Measurements from ENCODE around the gene SH3GL3. TPM values are rescaled to one million over a fixed set of nuclear protein-coding genes. Genes with fewer than 3 reads are reported as not detected.

SH3GL3 gene
- total RNA-seq, 1 experiment from 2014 or later = not detected

- DNase-seq (ENCODE audit: low read depth) = peak; percentile 31
Measured at GRCh38 chr15:83565553-83566159, 118.5 kb downstream of the SH3GL3 start.

GRCh38 chr15:83567318-83567717 lies 120.2 kb downstream of the SH3GL3 start:
- no peak for DNase-seq (ENCODE audit: low read depth)

DNA sequence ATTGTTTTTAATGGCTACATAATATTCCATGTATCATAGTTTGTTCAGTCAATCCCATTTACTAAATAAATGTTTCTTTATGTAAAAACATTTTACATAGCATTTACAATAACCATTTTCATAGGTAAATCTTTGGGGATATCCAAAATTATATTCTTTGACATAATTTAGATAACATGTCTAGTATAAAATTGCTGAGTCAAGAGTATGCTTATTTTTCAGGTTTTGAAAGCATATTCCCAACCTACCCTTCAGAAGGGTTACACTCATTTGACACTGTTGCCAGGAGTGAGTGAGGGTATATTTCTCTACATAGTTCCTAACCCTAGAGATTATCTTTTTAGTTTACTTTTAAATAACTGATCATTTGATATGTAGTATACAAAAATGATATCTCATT lies 122.2 kb downstream of the SH3GL3 start:
- no peak for DNase-seq (ENCODE audit: low read depth)

- DNase-seq (ENCODE audit: low read depth) = no peak
Measured at GRCh38 chr15:83570756-83571155, 123.6 kb downstream of the SH3GL3 start.

DNA sequence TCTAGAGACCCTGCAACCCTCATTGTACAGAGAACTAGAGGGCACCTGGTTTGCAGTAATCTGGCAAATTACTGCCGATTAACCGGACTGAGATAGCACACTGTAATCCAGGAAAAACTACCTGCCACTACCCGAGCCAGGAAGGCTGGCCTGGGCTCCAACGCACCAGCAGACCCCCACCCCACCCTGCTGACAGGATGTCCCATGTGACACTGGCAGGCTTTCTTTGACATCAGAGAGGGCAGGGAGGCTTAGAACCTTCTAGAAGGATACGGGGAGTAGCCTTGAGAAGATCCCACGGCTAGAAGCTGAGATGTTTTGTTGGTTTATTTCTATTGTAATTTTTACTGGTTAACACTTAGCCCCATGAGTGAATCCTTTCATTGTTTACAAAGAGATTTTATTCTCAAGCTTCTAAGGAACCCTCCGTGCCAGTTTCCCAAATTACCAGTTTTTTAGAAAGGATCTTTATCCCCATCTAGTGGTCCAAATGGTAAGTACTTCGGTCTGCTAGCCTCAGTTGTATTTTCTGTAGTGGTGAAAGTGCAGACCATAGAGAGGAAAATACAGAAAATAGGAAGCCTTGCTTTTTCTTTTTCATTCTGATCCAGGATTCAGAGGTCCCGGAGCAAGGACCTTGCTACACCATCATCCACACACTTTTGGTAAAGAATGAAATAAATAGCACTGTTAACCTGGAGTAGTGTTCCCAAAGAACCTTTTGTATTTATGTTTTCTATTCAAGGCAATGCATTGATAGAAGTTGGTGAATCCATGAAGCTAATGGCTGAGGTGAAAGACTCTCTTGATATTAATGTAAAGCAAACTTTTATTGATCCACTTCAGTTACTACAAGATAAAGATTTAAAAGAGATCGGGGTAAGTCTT lies 124.9 kb downstream of the SH3GL3 start:
- peak; percentile 21 for DNase-seq (ENCODE audit: low read depth)

DNA sequence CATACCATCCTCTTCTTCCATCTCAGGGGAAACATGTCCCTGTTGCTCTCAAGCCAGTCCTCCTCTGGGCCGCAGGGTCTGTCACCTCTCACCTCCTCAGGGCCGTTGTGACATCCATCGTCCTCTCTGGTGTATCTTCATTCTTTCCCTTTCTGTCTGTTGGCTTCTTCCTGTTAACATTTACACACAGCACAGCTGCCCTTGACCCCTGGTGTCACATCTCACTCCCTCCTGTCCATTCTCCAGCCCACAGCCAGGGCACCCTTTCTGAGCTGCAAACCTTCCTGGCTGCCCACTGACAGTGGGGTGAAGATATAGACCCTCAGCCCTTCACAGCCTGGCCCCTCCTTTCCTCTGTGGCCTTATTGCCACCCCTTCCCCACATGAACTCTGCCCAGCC lies 127.2 kb downstream of the SH3GL3 start:
- DNase-seq (ENCODE audit: low read depth) = no peak

DNA sequence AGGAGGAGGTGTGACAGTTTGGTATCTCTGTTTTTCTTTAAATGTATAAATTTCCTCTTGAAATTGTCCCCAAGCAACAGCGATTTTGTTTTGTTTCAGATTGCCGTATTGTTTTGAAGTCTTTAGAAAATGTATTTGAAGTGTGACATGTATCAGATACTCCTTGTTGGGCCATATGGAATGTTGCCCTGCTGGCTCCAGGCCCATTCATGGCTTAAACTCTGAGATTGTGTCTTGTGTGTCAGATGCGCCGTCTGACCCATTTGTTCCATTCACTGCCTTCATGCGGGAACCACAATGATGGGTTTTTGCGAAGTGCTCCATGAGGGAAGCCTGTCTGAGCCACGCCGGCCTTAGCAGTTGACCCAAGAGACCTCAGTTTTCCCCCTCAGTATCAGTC lies 131.6 kb downstream of the SH3GL3 start:
- no peak for DNase-seq (ENCODE audit: low read depth)

DNA sequence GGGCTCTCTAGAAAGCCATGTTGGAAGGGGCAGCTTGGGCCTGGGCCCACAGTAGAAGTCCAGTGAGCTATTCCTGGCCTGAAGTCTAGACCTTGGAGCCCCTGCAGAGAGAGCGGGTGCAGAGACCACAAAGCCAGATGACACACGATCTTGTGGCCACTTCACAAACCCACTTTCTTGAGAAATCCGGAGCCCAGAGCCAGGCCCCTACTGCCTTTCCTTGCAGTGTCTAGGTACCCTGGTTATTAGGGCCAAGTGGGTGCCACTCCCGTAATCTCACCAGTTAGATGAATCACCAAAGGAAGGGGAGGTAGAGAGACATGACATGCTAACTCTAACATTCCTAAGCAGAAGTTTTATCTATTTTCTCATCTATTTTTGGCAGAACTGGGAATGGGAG lies 134.2 kb downstream of the SH3GL3 start:
- no peak for DNase-seq (ENCODE audit: low read depth)

DNA sequence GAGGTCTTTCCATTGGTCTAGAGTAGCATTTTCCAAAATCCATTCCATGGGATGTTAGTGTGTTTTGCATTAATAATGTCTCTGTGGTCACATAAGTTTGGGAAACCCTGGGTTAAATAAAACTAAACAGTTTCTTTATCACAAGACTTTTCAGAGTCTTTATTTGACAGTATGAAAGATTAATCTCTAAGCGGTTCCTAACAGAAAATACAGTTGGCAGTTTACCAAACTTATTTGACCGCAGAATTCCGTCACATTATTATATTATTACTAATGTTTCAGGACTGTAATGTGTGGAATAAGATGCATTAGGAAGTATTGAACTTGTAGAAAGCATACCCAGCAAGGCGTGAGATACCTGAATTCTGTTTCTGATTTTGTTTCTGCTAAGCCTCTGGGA lies 135.2 kb downstream of the SH3GL3 start:
- no peak for DNase-seq (ENCODE audit: low read depth)

GRCh38 chr15:83585601-83586335 lies 138.6 kb downstream of the SH3GL3 start:
- DNase-seq (ENCODE audit: low read depth) = no peak

GRCh38 chr15:83587091-83587490 lies 139.9 kb downstream of the SH3GL3 start:
- DNase-seq (ENCODE audit: low read depth) = no peak

- DNase-seq (ENCODE audit: low read depth) = no peak
Measured at GRCh38 chr15:83588441-83588840, 141.3 kb downstream of the SH3GL3 start.

DNA sequence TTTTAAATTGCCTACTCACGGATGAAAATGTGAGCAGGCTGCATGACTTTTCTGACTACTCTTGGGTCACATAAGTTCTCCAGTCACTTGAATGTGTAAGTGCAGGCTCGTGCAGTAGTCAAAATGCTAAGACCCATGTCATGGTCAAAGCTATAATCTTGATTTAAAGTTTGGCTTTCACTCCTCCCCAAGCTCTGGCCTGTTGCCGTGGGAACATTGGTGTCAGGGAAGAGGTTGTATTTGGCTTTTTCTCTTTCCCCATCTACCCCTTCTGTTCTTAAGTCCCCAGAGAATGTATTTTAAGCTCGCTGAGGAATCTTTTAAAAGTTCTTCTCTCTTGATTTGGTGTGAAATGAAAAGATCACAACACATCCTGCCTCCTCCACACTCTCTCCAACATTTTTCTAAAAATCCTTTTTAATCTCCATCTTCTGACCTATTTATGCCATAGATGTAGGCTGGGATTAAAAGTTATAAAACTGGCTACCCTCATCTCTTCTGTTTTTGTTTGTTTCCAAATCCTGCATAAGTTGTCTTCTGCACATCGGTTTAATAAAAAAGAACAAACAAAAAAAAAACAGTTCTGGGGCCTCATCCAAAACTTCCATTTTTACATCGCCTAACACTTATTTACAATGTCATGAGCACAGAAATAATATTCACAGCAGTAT lies 145.4 kb downstream of the SH3GL3 start:
- no peak for DNase-seq (ENCODE audit: low read depth)

DNA sequence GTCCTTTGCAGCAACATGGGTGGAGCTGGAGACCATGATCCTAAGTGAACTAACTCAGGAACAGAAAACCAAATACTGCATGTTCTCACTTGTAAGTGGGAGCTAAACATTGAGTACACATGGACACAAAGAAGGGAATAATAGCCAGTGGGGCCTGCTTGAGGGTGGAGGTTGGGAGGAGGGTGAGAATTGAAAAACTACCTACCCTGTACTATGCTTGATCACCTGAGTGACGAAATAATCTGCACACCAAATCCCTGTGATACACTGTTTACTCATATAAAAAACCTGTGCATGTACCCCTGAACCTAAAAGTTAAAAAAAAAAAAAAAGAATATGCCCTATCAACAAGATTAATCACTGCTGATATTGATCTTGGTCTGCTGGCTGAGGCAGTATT lies 148.1 kb downstream of the SH3GL3 start:
- no peak for DNase-seq (ENCODE audit: low read depth)

DNA sequence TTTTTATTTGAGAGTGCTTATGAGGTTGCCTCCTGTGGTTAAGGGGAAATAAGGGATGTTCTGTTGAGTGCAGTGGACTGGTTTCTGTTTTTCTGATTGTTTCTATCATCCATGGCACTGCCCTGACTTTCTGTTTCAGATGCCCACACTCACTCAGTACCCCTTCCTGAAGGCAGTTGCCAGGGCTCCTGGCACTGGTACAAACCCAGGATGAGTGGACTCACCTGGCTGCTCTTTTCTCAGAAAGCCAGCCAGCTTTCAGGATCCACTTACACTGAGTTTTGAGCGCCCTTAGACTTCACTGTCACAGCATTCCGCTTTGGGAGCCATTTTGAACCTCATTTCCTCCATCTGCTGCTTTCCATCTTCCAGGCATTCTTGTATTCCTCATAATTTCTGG lies 150.9 kb downstream of the SH3GL3 start:
- no peak for DNase-seq (ENCODE audit: low read depth)

DNA sequence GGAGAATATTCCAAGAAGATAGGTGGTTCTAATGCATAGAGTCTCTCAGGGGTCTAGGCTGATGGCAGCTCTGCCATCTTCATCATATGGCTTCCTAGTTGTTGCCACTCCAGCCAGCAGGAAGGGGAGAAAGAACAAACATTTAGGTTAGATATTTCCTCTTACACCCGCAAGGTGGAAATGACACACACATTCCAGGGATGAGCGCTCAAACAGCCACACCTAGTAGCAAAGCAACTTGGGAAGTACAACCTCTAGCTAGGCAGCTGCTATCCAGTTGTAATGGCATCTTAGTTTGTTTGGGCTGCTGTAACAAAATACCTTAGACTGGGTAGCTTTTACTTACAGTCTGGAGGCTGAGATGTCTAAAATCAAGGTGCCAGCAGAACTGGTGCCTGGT lies 154.9 kb downstream of the SH3GL3 start:
- DNase-seq (ENCODE audit: low read depth) = no peak

DNA sequence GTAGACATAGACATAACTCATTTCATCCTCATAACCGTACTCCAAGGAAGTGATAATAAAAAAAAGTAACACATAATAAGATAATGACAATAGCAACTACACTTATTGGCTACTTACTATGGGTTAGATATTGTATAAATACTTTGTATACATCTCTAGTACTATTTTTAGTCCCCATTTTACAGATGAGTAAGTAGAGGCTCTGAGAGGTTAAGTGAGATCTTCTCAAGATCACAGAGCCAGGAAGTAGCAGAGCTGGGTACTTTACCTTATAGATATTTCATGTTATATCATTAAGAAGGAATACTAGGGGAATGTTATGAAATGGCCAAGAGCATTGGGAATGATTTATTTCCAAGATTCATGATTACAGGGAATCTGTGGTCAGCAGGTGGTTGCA lies 157.4 kb downstream of the SH3GL3 start:
- DNase-seq (ENCODE audit: low read depth) = no peak

DNA sequence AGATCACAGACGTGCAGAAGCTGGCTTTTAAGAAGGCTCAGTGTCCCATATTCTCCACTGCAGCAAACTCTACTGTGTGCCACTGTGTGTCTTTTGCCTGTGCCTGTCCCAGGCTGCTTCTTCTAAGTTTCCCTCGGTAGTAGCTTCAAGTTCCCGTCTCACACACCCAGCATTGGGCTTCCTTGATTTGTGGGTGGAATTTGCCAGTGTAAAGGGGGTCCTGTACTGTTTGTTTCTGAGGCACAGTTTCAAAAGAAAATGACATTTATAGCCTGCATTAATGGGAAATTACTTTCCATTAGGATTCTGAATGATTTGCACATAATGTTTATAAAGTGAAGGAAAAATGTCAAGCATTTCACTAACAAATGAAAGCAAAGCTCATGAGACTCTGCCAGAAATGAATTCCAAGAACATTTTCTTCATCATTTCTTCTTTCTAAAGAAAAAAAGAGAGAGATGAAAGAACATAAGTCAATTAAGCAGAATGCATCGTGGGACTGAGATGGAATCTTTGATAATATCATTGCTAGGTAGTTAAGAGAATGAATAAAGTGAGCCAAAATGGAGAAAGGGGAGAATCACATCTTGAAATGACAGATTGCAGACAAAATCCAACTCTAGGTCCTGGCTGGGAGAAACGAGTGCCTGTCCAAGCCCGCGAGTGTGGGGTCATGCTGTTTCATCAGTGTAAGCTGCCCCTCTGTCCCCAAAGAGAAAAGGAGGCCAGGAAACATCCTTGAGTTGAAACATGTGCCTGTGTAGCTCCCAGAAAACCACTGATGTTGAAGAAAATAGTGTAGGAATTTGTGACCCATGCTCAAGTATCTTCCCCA lies 158.2 kb downstream of the SH3GL3 start:
- no peak for DNase-seq (ENCODE audit: low read depth)

DNA sequence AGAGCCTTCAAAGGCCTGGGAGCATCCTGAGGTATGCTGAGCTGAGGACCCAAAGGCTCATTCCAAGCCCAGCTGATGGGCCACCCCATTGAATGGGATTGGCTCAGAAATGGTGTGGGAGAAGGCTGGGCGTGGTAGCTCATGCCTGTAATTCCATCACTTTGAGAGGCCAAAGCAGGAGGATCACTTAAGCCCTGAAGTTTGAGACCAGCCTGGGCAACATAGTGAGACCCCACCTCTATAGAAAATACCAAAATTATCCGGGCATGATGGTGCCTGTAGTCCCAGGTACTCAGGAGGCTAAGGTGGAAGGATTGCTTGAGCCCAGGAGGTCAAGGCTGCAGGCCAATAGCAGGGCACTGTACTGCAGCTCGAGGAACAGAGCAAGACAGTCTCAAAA lies 163.0 kb downstream of the SH3GL3 start:
- no peak for DNase-seq (ENCODE audit: low read depth)

DNA sequence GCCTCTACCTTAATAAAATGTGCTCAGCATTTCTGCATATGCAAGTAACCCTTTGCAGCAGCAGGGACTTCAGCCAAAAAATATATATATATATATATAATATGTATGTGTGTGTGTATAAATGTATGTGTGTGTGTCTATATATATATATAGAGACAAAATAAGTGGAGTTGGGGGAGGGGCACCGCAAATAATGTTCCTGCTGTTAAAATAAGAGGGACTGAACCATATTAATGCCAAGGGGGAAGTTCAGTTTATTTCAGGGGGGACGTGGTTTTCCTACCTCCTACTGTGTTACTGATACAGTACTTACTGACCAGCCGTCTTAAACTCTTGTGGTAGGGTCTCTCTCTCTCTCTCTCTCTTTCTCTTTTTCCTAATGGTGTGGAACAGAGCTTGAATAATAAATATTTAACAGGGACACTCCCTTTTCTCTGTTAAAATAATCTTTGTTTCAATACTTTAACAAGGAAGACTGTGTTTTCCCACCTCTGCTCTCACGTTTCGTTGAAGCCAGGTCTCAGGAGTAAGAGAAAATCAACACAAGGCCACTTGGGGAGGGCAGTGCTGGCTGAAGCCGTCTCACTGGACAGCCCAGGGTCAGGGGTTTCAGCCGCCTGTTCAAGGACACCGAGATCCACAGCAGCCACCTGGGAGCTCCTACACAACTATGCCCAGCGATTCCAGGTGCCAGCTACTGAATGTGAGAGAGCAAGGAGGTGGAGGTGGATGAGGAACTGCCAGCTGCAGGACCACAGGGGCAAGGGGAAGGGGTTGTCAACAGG lies 164.0 kb downstream of the SH3GL3 start:
- no peak for DNase-seq (ENCODE audit: low read depth)
